HG03342 (cell line): Measurements from ENCODE around the gene PACSIN1.

Experiments used
- ATAC-seq: cut with Tn5 transposase; IDR thresholded peaks from one replicate; pipeline ENCODE4 v1.9.1; 2021; ENCODE audit warnings: mild to moderate bottlenecking, moderate library complexity; ENCODE audit not compliant: unreplicated experiment

The PACSIN1 gene

GRCh38 chr6:34465531-34466241 is at the start of gene PACSIN1:
Gene PACSIN1 (plus strand): TSS chr6:34466076. CDS start chr6:34526306, 60,230 bp downstream.
- no peak for ATAC-seq

- ATAC-seq, result no peak
Measured at GRCh38 chr6:34416877-34417371, 49.0 kb upstream of the PACSIN1 start.

- ATAC-seq, result no peak
Measured at GRCh38 chr6:34418367-34418766, 47.5 kb upstream of the PACSIN1 start.

GRCh38 chr6:34423254-34423653 is 42.6 kb upstream of the PACSIN1 start:
- no peak for ATAC-seq

GRCh38 chr6:34424200-34425131 is 41.4 kb upstream of the PACSIN1 start:
- ATAC-seq, result no peak

- peak; percentile 18 for ATAC-seq
Measured at GRCh38 chr6:34425132-34425497, 40.8 kb upstream of the PACSIN1 start.

- ATAC-seq, result peak; percentile 84
Measured at GRCh38 chr6:34425498-34426410, 40.1 kb upstream of the PACSIN1 start, which contains the start of gene RPS10. Gene RPS10 (minus strand): TSS chr6:34426069. CDS start chr6:34425221, 848 bp downstream.

GRCh38 chr6:34435916-34436315 is 30.0 kb upstream of the PACSIN1 start:
- no peak for ATAC-seq

- no peak for ATAC-seq
Measured at GRCh38 chr6:34436803-34437643, 28.9 kb upstream of the PACSIN1 start.

- ATAC-seq, result no peak
Measured at GRCh38 chr6:34437644-34437970, 28.3 kb upstream of the PACSIN1 start.

- ATAC-seq, result no peak
Measured at GRCh38 chr6:34438705-34439104, 27.2 kb upstream of the PACSIN1 start.

- no peak for ATAC-seq
Measured at GRCh38 chr6:34439442-34439841, 26.4 kb upstream of the PACSIN1 start.

- ATAC-seq, result no peak
Measured at GRCh38 chr6:34441526-34441925, 24.4 kb upstream of the PACSIN1 start.

GRCh38 chr6:34445313-34445860 is 20.5 kb upstream of the PACSIN1 start:
- ATAC-seq, result no peak

- no peak for ATAC-seq
Measured at GRCh38 chr6:34447386-34447785, 18.5 kb upstream of the PACSIN1 start.

- no peak for ATAC-seq
Measured at GRCh38 chr6:34447910-34448309, 18.0 kb upstream of the PACSIN1 start.

- ATAC-seq, result no peak
Measured at GRCh38 chr6:34451192-34451591, 14.7 kb upstream of the PACSIN1 start.

GRCh38 chr6:34455831-34456230 is 10.0 kb upstream of the PACSIN1 start:
- ATAC-seq, result no peak

- no peak for ATAC-seq
Measured at GRCh38 chr6:34457382-34457741, 8.5 kb upstream of the PACSIN1 start.
